ENCODE data around the gene TMEM202. TPM values are rescaled to one million over a fixed set of nuclear protein-coding genes. Genes with fewer than 3 reads are reported as not detected.
"Not testable (repeated sequence)": the region's sequence is repeated elsewhere in the genome, so short reads cannot be mapped to it uniquely, and the experiment has no call there.

Gene TMEM202
- total RNA-seq, 2 donors from 2014 or later: not detected

GRCh38 chr15:72372361-72372760 lies 25.7 kb upstream of the TMEM202 start:
- H3K4me3 ChIP-seq: no peak overlapping the region
- no peak overlapping the region for H3K27ac ChIP-seq
- H3K36me3 ChIP-seq: peaks cover 3% of the 10 kb centered on the region
- H3K9me3 ChIP-seq: no peaks in the 10 kb centered on the region
- TF ChIP-seq, protein P1, sequence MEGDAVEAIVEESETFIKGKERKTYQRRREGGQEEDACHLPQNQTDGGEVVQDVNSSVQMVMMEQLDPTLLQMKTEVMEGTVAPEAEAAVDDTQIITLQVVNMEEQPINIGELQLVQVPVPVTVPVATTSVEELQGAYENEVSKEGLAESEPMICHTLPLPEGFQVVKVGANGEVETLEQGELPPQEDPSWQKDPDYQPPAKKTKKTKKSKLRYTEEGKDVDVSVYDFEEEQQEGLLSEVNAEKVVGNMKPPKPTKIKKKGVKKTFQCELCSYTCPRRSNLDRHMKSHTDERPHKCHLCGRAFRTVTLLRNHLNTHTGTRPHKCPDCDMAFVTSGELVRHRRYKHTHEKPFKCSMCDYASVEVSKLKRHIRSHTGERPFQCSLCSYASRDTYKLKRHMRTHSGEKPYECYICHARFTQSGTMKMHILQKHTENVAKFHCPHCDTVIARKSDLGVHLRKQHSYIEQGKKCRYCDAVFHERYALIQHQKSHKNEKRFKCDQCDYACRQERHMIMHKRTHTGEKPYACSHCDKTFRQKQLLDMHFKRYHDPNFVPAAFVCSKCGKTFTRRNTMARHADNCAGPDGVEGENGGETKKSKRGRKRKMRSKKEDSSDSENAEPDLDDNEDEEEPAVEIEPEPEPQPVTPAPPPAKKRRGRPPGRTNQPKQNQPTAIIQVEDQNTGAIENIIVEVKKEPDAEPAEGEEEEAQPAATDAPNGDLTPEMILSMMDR (IDR thresholded peaks at IDR 0.05): no peak
- DNase-seq (ENCODE audit: low spot score) (no peak), ATAC-seq (ENCODE audit: insufficient number of reproducible peaks, low FRiP score, low read depth) (no peak)
- no peaks in the 10 kb centered on the region for H3K27me3 ChIP-seq (replicated peaks; ENCODE audit: insufficient read depth)
- peaks cover 21 to 24% of the 10 kb centered on the region in 2 donors for H3K4me1 ChIP-seq (ENCODE audit: control insufficient read depth in 1 of 2, low read depth in 2 of 2)

DNA sequence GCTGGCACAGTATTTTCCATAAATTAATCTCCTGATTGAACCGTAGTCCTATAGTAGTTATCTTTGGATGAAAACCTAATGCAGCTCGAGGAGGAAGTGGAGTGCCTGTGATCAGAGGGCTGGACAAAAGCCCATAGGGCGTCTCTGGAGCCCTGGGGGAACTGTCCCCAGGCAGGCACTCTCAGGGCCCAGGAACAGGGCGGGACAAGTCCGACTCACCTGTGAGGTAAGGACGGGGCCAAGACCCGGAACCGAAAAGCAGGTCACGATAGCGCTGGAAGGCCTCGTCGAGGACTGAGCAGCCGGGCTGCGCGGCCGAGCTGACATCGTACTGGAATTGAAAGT lies 22.6 kb upstream of the TMEM202 start:
- no peak for DNase-seq (ENCODE audit: low spot score)
- peak overlapping the region; percentile 59 to 87 for H3K27ac ChIP-seq
- no peaks in the 10 kb centered on the region for H3K36me3 ChIP-seq
- TF ChIP-seq, protein P1 (IDR thresholded peaks at IDR 0.05): no peak
- H3K4me3 ChIP-seq: peak overlapping the region; percentile 79
- ATAC-seq (ENCODE audit: insufficient number of reproducible peaks, low FRiP score, low read depth): peak; percentile 42
- no peaks in the 10 kb centered on the region for H3K9me3 ChIP-seq
- H3K4me1 ChIP-seq (ENCODE audit: control insufficient read depth in 1 of 2, low read depth in 2 of 2): peaks cover 17 to 21% of the 10 kb centered on the region in 2 donors
- H3K27me3 ChIP-seq (replicated peaks; ENCODE audit: insufficient read depth): no peaks in the 10 kb centered on the region

- peak; percentile 87 for DNase-seq (ENCODE audit: low spot score)
Observed at GRCh38 chr15:72375846-72376581, 22.1 kb upstream of the TMEM202 start, which contains the start of gene HEXA. Gene HEXA (minus strand): TSS chr15:72376014. CDS start chr15:72375972, 42 bp downstream.

GRCh38 chr15:72377331-72377730 lies 20.8 kb upstream of the TMEM202 start:
- no peak for DNase-seq (ENCODE audit: low spot score)
- H3K9me3 ChIP-seq: no peaks in the 10 kb centered on the region
- no peaks in the 10 kb centered on the region for H3K27me3 ChIP-seq (replicated peaks; ENCODE audit: insufficient read depth)
- TF ChIP-seq, protein P1 (IDR thresholded peaks at IDR 0.05): no peak
- no peak overlapping the region for H3K4me3 ChIP-seq
- ATAC-seq (ENCODE audit: insufficient number of reproducible peaks, low FRiP score, low read depth): no peak
- H3K27ac ChIP-seq: peak overlapping the region in 1 of 2 donors; percentile 87
- no peaks in the 10 kb centered on the region for H3K36me3 ChIP-seq
- peaks cover 17 to 21% of the 10 kb centered on the region in 2 donors for H3K4me1 ChIP-seq (ENCODE audit: control insufficient read depth in 1 of 2, low read depth in 2 of 2)

More at GRCh38 chr15:72375846-72376581, 22.1 kb upstream of the TMEM202 start, which contains the start of gene HEXA:
- Histone ChIP-seq H3K9me3 (no peaks in the 10 kb centered on the region), H3K27me3 (replicated peaks; ENCODE audit: insufficient read depth) (no peaks in the 10 kb centered on the region), H3K4me3 (peak within 1 kb of the TSS; percentile 79), H3K4me1 (ENCODE audit: control insufficient read depth in 1 of 2, low read depth in 2 of 2) (peaks cover 17 to 21% of the 10 kb centered on the region in 2 donors), H3K27ac (peak within 1 kb of the TSS; percentile 59 to 87), H3K36me3 (no peaks in the 10 kb centered on the region)
- peak; percentile 83 for ATAC-seq (ENCODE audit: insufficient number of reproducible peaks, low FRiP score, low read depth)
- TF ChIP-seq, protein P1 (IDR thresholded peaks at IDR 0.05): no peak

DNA sequence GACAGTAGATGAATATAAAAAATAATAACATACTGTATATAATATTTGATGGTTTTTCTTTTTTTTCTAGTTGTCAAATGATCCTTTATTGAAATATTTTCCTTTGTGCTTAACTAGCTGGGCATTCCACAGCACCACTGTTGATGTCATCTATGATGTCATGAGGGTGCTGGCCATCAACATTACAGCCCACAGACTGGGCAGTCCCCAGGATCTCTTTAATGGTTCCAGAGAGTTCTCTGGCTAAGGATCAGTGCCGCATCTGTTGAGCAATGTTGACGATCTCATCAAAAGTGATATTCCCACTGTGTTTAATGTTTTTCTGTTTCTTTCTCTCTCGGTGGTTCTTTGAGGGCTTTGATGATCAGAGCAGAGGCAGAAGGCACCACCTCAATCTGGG lies 19.0 kb upstream of the TMEM202 start:
- H3K27me3 ChIP-seq (replicated peaks; ENCODE audit: insufficient read depth); H3K36me3 ChIP-seq; H3K4me3 ChIP-seq; DNase-seq (ENCODE audit: low spot score); ATAC-seq (ENCODE audit: insufficient number of reproducible peaks, low FRiP score, low read depth); H3K27ac ChIP-seq; H3K9me3 ChIP-seq: not testable (repeated sequence)
- peaks cover 9 to 17% of the 10 kb centered on the region in 2 donors for H3K4me1 ChIP-seq (ENCODE audit: control insufficient read depth in 1 of 2, low read depth in 2 of 2)
